IPS-11a (cell line): ENCODE measurements around the gene HDAC7.

Experiments used
- H3K4me3 ChIP-seq: one replicate; pipeline ENCODE4 v1.5.1; 2013; ENCODE audit warnings: low read depth, low read length, control low read depth

The HDAC7 gene

GRCh38 chr12:47735649-47736048, 84.1 kb downstream of the HDAC7 start:
- no peak overlapping the region for H3K4me3 ChIP-seq

GRCh38 chr12:47734725-47735480, 84.8 kb downstream of the HDAC7 start:
- H3K4me3 ChIP-seq, result no peak overlapping the region

- H3K4me3 ChIP-seq, result no peak overlapping the region
Measured at GRCh38 chr12:47733142-47733541, 86.6 kb downstream of the HDAC7 start.
